HG03558 (cell line): ENCODE results near the gene MAMSTR.
"Not testable (repeated sequence)": the region's sequence is repeated elsewhere in the genome, so short reads cannot be mapped to it uniquely, and the experiment has no call there.

Experiments
- ATAC-seq: cut with Tn5 transposase; IDR thresholded peaks from one replicate; pipeline ENCODE4 v1.9.1; 2021; ENCODE audit warnings: moderate number of reproducible peaks; ENCODE audit not compliant: unreplicated experiment; ENCODE audit errors: extremely low read depth

MAMSTR gene

GRCh38 chr19:48719263-48720171, at the start of gene MAMSTR:
Gene MAMSTR, minus strand, starts transcription at chr19:48719725. Its CDS starts 694 bp downstream, at chr19:48719031.
- no peak for ATAC-seq

- ATAC-seq: no peak
Measured at GRCh38 chr19:48768994-48769713, 49.6 kb upstream of the MAMSTR start.

GRCh38 chr19:48768171-48768753, 48.7 kb upstream of the MAMSTR start:
- ATAC-seq: not testable (repeated sequence)

- not testable (repeated sequence) for ATAC-seq
Measured at GRCh38 chr19:48765816-48766215, 46.3 kb upstream of the MAMSTR start.

- no peak for ATAC-seq
Measured at GRCh38 chr19:48760504-48761205, 41.1 kb upstream of the MAMSTR start.

GRCh38 chr19:48757741-48758144, 38.2 kb upstream of the MAMSTR start:
- no peak for ATAC-seq

- ATAC-seq: no peak
Measured at GRCh38 chr19:48757089-48757675, 37.7 kb upstream of the MAMSTR start.

- no peak for ATAC-seq
Measured at GRCh38 chr19:48756686-48757085, 37.2 kb upstream of the MAMSTR start.

GRCh38 chr19:48756212-48756611, 36.7 kb upstream of the MAMSTR start:
- ATAC-seq: no peak

- no peak for ATAC-seq
Measured at GRCh38 chr19:48755787-48756186, 36.3 kb upstream of the MAMSTR start.

- no peak for ATAC-seq
Measured at GRCh38 chr19:48755084-48755641, 35.6 kb upstream of the MAMSTR start, which contains the start of gene FGF21. Gene FGF21, plus strand, starts transcription at chr19:48755524. Its CDS starts 713 bp downstream, at chr19:48756237.

- no peak for ATAC-seq
Measured at GRCh38 chr19:48752496-48753365, 33.2 kb upstream of the MAMSTR start, which contains the start of gene FUT1. Gene FUT1, minus strand, starts transcription at chr19:48752641. Its CDS starts 1,360 bp downstream, at chr19:48751281.

GRCh38 chr19:48751845-48752495, 32.4 kb upstream of the MAMSTR start:
- no peak for ATAC-seq

- no peak for ATAC-seq
Measured at GRCh38 chr19:48750771-48751504, 31.4 kb upstream of the MAMSTR start.

GRCh38 chr19:48750351-48750750, 30.8 kb upstream of the MAMSTR start:
- no peak for ATAC-seq

GRCh38 chr19:48749571-48750198, 30.2 kb upstream of the MAMSTR start:
- ATAC-seq: no peak
